ENCODE data around the gene NCOA6.

DNA sequence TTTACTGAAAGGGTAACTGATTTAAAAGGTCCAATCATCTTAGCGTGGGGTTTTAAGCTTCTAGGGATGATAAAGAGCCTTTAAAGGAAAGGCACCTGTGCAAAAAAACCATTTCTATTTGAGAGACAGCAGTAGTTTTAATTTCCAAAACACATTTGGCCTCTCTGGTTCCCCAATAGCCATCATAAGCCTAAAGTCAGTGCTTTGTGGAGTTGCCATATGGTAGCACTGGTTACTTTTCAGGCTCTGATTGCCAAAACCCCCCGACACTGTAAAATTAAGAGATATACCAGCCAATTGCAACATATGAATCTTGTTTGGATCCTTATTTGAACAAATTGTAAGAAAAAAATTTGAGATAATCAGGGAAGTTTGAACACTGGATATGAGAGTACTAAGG, 76.7 kb downstream of the NCOA6 start:
- TF ChIP-seq, protein P1, sequence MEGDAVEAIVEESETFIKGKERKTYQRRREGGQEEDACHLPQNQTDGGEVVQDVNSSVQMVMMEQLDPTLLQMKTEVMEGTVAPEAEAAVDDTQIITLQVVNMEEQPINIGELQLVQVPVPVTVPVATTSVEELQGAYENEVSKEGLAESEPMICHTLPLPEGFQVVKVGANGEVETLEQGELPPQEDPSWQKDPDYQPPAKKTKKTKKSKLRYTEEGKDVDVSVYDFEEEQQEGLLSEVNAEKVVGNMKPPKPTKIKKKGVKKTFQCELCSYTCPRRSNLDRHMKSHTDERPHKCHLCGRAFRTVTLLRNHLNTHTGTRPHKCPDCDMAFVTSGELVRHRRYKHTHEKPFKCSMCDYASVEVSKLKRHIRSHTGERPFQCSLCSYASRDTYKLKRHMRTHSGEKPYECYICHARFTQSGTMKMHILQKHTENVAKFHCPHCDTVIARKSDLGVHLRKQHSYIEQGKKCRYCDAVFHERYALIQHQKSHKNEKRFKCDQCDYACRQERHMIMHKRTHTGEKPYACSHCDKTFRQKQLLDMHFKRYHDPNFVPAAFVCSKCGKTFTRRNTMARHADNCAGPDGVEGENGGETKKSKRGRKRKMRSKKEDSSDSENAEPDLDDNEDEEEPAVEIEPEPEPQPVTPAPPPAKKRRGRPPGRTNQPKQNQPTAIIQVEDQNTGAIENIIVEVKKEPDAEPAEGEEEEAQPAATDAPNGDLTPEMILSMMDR (IDR thresholded peaks at IDR 0.05): no peak
- TF ChIP-seq POLR2A (IDR thresholded peaks at IDR 0.05): no peak

All from thyroid gland (tissue), 4 donors.